Loucy (cell line): Measurements from ENCODE around the gene NLRP9.

Experiments used
- H2AFZ ChIP-seq: fragments of 200-600 bp; sonication (generic); 2 replicates; pipeline ENCODE4 v1.6.0; 2016; ENCODE audit warnings: antibody characterized with exemption, mild to moderate bottlenecking, low read length, moderate library complexity
- H3F3A ChIP-seq: fragments of 200-600 bp; 2 replicates; pipeline ENCODE4 v1.6.0; 2016; ENCODE audit warnings: antibody characterized with exemption, low read depth, mild to moderate bottlenecking
- H3K27me3 ChIP-seq: fragments of 200-600 bp; sonication (generic); 2 replicates; pipeline ENCODE4 v1.6.1; 2014; ENCODE audit warnings: low read length, mild to moderate bottlenecking; ENCODE audit not compliant: insufficient read depth, poor library complexity, severe bottlenecking
- H3K36me3 ChIP-seq: fragments of 200-600 bp; sonication (generic); 2 replicates; pipeline ENCODE4 v1.6.1; 2016; ENCODE audit warnings: low read length; ENCODE audit not compliant: insufficient read depth
- H3K4me1 ChIP-seq: fragments of 200-600 bp; sonication (generic); 2 replicates; pipeline ENCODE4 v1.5.1; 2014; ENCODE audit warnings: low read length, mild to moderate bottlenecking; ENCODE audit not compliant: insufficient read depth, poor library complexity, severe bottlenecking
- H3K4me2 ChIP-seq: fragments of 200-600 bp; sonication (generic); 2 replicates; pipeline ENCODE4 v1.6.0; 2014; ENCODE audit warnings: antibody characterized with exemption, low read length, low read depth, mild to moderate bottlenecking; ENCODE audit not compliant: poor library complexity, severe bottlenecking
- H3K4me3 ChIP-seq: fragments of 200-600 bp; sonication (generic); 2 replicates; pipeline ENCODE4 v1.5.1; 2014; ENCODE audit warnings: low read length, mild to moderate bottlenecking, mixed read lengths; ENCODE audit not compliant: poor library complexity, severe bottlenecking
- H3K79me2 ChIP-seq: fragments of 200-600 bp; sonication (generic); 2 replicates; pipeline ENCODE4 v1.6.1; 2014; ENCODE audit warnings: low read length; ENCODE audit not compliant: insufficient read depth
- H3K9ac ChIP-seq: fragments of 200-600 bp; sonication (generic); 2 replicates; pipeline ENCODE4 v1.6.0; 2014; ENCODE audit warnings: mild to moderate bottlenecking, low read depth, low read length, moderate library complexity; ENCODE audit not compliant: poor library complexity, severe bottlenecking
- H3K9me2 ChIP-seq: fragments of 200-600 bp; sonication (generic); replicated peaks from 2 replicates; pipeline ENCODE4 v1.6.1; 2016; ENCODE audit warnings: low read depth, low read length, mixed read lengths
- H3K9me3 ChIP-seq: fragments of 200-600 bp; sonication (generic); 2 replicates; pipeline ENCODE4 v1.6.1; 2014; ENCODE audit warnings: mild to moderate bottlenecking, antibody characterized with exemption, low read length, low read depth; ENCODE audit not compliant: insufficient read depth
- H4K20me1 ChIP-seq: fragments of 200-600 bp; sonication (generic); 2 replicates; pipeline ENCODE4 v1.6.0; 2014; ENCODE audit warnings: antibody characterized with exemption, low read length, mild to moderate bottlenecking; ENCODE audit not compliant: insufficient read depth, poor library complexity, severe bottlenecking
- EZH2phosphoT487 ChIP-seq: fragments of 200-600 bp; IDR thresholded peaks from 2 replicates; pipeline ENCODE4 v1.6.1; 2018; ENCODE audit warnings: antibody characterized with exemption, mild to moderate bottlenecking, moderate library complexity, borderline replicate concordance
- TF ChIP-seq, protein P1 (sequence below): fragments of 200-600 bp; sonication (generic); conservative IDR thresholded peaks from 2 replicates; pipeline ENCODE4 v1.5.1; 2014; ENCODE audit warnings: mild to moderate bottlenecking, antibody characterized with exemption, low read length

The NLRP9 gene

DNA sequence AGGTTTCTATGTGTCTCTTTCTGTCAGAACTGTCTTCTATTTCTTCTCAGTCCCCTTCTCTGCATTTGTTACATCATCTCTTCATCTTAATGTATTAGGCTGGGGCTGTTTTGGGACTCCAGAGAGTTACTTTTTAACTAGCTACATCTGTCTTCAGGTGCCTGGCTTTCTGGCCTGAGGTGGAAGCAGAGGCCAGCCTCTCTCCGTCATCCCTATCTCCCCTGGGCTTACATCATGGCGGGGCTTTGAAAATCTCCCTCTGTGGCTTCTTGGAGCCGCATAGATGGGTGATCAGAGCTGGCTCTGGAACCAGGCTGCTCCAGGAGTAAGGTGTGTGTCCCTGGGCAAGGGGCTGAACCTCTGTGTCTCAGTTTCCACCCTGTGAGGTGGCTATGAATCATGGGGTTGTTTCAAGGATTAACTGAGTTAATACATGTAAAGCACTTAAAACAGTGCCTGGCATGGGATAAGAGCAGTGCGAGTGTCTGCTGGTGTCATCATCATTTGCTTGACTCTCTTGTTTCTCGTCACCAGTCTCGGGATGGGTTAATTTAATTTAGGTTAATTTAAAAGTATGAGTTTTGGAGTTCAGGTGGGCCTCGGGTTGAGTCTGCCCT lies 61.2 kb downstream of the NLRP9 start:
- peaks cover 87% of the 10 kb centered on the region for H3K36me3 ChIP-seq
- H3K9me3 ChIP-seq, result no peaks in the 10 kb centered on the region
- peak overlapping the region; percentile 80 for H3K9ac ChIP-seq
- peaks cover 60% of the 10 kb centered on the region for H4K20me1 ChIP-seq
- peaks cover 4% of the 10 kb centered on the region for H3K4me1 ChIP-seq
- H3K79me2 ChIP-seq, result peaks cover 62% of the 10 kb centered on the region
- no peaks in the 10 kb centered on the region for H3K27me3 ChIP-seq
- no peaks in the 10 kb centered on the region for H3K9me2 ChIP-seq
- peak overlapping the region; percentile 74 for H3K4me2 ChIP-seq
- peak overlapping the region; percentile 12 for H3K4me3 ChIP-seq
- TF ChIP-seq, protein P1, sequence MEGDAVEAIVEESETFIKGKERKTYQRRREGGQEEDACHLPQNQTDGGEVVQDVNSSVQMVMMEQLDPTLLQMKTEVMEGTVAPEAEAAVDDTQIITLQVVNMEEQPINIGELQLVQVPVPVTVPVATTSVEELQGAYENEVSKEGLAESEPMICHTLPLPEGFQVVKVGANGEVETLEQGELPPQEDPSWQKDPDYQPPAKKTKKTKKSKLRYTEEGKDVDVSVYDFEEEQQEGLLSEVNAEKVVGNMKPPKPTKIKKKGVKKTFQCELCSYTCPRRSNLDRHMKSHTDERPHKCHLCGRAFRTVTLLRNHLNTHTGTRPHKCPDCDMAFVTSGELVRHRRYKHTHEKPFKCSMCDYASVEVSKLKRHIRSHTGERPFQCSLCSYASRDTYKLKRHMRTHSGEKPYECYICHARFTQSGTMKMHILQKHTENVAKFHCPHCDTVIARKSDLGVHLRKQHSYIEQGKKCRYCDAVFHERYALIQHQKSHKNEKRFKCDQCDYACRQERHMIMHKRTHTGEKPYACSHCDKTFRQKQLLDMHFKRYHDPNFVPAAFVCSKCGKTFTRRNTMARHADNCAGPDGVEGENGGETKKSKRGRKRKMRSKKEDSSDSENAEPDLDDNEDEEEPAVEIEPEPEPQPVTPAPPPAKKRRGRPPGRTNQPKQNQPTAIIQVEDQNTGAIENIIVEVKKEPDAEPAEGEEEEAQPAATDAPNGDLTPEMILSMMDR, result no peak
- TF ChIP-seq EZH2phosphoT487, result no peak
- H3F3A ChIP-seq, result peaks cover 5% of the 10 kb centered on the region; the same call in 1 of the 2 replicates
- H2AFZ ChIP-seq, result no peak overlapping the region

DNA sequence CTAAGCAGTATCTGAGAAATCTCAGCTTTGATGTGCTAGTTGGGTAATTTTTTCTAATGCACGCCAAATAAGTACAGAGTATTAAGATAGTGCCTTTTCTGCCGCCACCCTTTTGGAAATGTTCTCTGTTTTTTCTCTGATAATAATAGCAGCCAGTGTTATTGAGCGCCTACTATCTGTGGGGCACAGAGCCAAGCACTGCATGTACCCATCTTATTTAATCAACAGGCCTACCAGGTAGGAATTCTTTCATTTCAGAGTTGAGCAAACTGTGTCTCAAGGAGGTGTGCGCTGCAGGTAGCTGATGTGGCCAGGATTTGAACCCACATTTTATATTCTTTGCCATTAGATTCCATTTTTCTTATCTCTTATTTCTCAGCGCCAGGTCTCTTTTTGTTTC lies 61.8 kb downstream of the NLRP9 start:
- H3K79me2 ChIP-seq, result peaks cover 68% of the 10 kb centered on the region
- H3K9me3 ChIP-seq, result no peaks in the 10 kb centered on the region
- H3F3A ChIP-seq, result peaks cover 5% of the 10 kb centered on the region; the same call in 1 of the 2 replicates
- H3K27me3 ChIP-seq, result no peaks in the 10 kb centered on the region
- H3K4me1 ChIP-seq, result peaks cover 4% of the 10 kb centered on the region
- peaks cover 66% of the 10 kb centered on the region for H4K20me1 ChIP-seq
- peaks cover 86% of the 10 kb centered on the region for H3K36me3 ChIP-seq
- H3K9ac ChIP-seq, result peak overlapping the region; percentile 80
- peak overlapping the region; percentile 74 for H3K4me2 ChIP-seq
- no peak overlapping the region for H2AFZ ChIP-seq
- peak overlapping the region; percentile 76 for H3K4me3 ChIP-seq
- TF ChIP-seq, protein P1, result no peak
- TF ChIP-seq EZH2phosphoT487, result no peak
- no peaks in the 10 kb centered on the region for H3K9me2 ChIP-seq

GRCh38 chr19:55675661-55676354 lies 62.4 kb downstream of the NLRP9 start:
- H3K4me2 ChIP-seq, result peak overlapping the region; percentile 74
- no peaks in the 10 kb centered on the region for H3K9me3 ChIP-seq
- H3K79me2 ChIP-seq, result peaks cover 74% of the 10 kb centered on the region
- peaks cover 5% of the 10 kb centered on the region; the same call in 1 of the 2 replicates for H3F3A ChIP-seq
- peak overlapping the region; percentile 80 for H3K9ac ChIP-seq
- H3K4me1 ChIP-seq, result peaks cover 4% of the 10 kb centered on the region
- peaks cover 86% of the 10 kb centered on the region for H3K36me3 ChIP-seq
- no peaks in the 10 kb centered on the region for H3K27me3 ChIP-seq
- TF ChIP-seq, protein P1, result no peak
- TF ChIP-seq EZH2phosphoT487, result no peak
- peaks cover 71% of the 10 kb centered on the region for H4K20me1 ChIP-seq
- H3K4me3 ChIP-seq, result peak overlapping the region; percentile 76
- no peak overlapping the region for H2AFZ ChIP-seq
- H3K9me2 ChIP-seq, result no peaks in the 10 kb centered on the region
